ENCODE data around the gene HELZ2. TPM values are rescaled to one million over a fixed set of nuclear protein-coding genes. Genes with fewer than 3 reads are reported as not detected.

Gene HELZ2
- total RNA-seq, 2 donors from 2014 or later = 37.1 to 46.1 TPM

GRCh38 chr20:63566395-63567135 lies 7.5 kb downstream of the HELZ2 start:
- DNase-seq (ENCODE audit: low spot score) = no peak
- Histone ChIP-seq H3K27ac (no peak overlapping the region), H3K4me1 (replicated peaks) (no peaks in the 10 kb centered on the region), H3K36me3 (peaks cover 0 to 5% of the 10 kb centered on the region in 2 donors), H3K4me3 (no peak overlapping the region), H3K27me3 (replicated peaks; ENCODE audit: insufficient read depth) (no peaks in the 10 kb centered on the region), H3K9me3 (no peaks in the 10 kb centered on the region)
- 88% methylated on average over 45 of the region's 46 CpGs for WGBS
- intact Hi-C loops (cut with DNase I) = no loop called here
- TF ChIP-seq POLR2AphosphoS5 (IDR thresholded peaks at IDR 0.05) (no peak), POLR2A (IDR thresholded peaks at IDR 0.05) (no peak), CTCF (IDR thresholded peaks at IDR 0.05) (no peak)

DNA sequence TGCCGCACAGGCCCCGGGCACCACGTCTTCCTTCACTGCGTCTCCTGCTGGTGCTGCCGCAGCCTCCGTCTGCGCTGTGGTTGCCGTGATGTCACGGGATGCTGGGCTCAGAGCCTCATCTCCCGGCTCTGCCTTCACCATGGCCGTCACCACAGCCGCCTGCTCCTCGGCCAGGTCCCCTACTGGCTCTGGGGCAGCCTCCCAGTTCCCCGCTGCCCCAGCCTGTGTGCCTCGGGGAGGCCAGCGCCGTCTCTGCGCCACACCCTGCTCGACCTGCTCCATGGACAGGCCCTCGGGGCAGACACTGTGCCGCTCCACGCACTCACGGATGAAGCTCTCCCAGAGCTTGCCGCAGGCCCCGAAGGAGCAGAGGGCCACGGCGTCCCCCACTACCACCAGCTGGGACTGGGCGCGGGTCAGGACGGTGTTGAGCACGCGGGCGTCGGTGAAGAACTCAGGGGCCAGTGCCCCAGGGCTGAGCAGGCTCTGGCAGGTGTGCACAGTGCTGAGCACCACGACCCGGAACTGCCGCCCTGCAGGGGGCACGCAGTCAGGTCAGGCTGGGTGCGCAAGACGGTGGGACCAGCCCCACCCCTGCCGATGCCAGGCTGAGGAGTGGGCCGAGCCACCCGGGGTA lies 8.2 kb downstream of the HELZ2 start:
- intact Hi-C loops (cut with DNase I) = no loop called here
- Histone ChIP-seq H3K36me3 (peaks cover 0 to 5% of the 10 kb centered on the region in 2 donors), H3K27ac (no peak overlapping the region), H3K9me3 (no peaks in the 10 kb centered on the region), H3K4me1 (replicated peaks) (no peaks in the 10 kb centered on the region), H3K27me3 (replicated peaks; ENCODE audit: insufficient read depth) (no peaks in the 10 kb centered on the region), H3K4me3 (no peak overlapping the region)
- no peak for DNase-seq (ENCODE audit: low spot score)
- WGBS = 88% methylated on average over 42 of the region's 43 CpGs
- TF ChIP-seq POLR2AphosphoS5 (IDR thresholded peaks at IDR 0.05) (no peak), POLR2A (IDR thresholded peaks at IDR 0.05) (no peak), CTCF (IDR thresholded peaks at IDR 0.05) (no peak)

DNA sequence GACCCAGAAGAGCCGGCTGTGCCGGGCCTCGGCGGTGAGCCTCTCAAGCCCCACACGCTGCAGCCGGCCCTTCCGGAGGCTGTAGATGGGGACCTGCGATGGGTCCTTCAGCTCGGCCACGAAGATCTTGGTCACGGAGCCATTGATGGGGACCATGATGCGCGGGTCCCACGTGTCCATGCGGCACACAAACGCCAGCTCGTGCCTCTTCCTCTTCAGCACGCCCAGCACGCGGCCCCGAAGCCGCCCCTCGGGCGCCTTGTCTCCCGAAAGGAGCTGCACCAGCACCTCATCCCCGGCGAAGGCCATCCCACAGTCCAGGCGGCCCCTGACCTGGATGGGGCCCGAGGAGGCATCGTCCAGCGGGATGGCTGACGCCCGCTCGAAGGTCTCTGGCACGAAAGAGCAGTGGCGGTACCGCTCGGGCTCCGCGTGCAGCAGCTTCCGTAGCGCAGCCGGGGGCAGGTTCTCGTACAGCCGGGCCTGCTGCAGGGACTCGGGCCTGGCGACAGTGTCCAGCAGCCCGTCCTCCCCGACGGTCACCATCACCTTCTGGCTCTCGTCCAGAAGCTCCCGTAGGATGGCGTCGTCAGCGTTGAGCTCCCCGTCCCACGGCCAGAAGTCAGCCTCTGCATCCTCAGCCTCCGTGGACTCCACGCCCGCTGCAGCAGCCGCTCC lies 8.9 kb downstream of the HELZ2 start:
- 95% methylated on average over 60 of the region's 61 CpGs for WGBS
- Histone ChIP-seq H3K4me1 (replicated peaks) (no peaks in the 10 kb centered on the region), H3K27ac (no peak overlapping the region), H3K9me3 (no peaks in the 10 kb centered on the region), H3K4me3 (no peak overlapping the region), H3K36me3 (peaks cover 4 to 5% of the 10 kb centered on the region in 2 donors), H3K27me3 (replicated peaks; ENCODE audit: insufficient read depth) (no peaks in the 10 kb centered on the region)
- TF ChIP-seq POLR2AphosphoS5 (IDR thresholded peaks at IDR 0.05) (no peak), CTCF (IDR thresholded peaks at IDR 0.05) (no peak), POLR2A (IDR thresholded peaks at IDR 0.05) (no peak)
- no peak for DNase-seq (ENCODE audit: low spot score)
- intact Hi-C loops (cut with DNase I) = no loop called here

GRCh38 chr20:63564036-63564810 lies 9.8 kb downstream of the HELZ2 start:
- no peaks in the 10 kb centered on the region for H3K9me3 ChIP-seq
- 93% methylated on average over 62 of the region's 62 CpGs for WGBS
- no peak overlapping the region for H3K4me3 ChIP-seq
- H3K4me1 ChIP-seq (replicated peaks) = no peaks in the 10 kb centered on the region
- H3K36me3 ChIP-seq = peaks cover 4 to 5% of the 10 kb centered on the region in 2 donors
- TF ChIP-seq POLR2AphosphoS5 (IDR thresholded peaks at IDR 0.05) = no peak
- TF ChIP-seq CTCF (IDR thresholded peaks at IDR 0.05) = no peak
- TF ChIP-seq POLR2A (IDR thresholded peaks at IDR 0.05) = no peak
- H3K27ac ChIP-seq = no peak overlapping the region
- H3K27me3 ChIP-seq (replicated peaks; ENCODE audit: insufficient read depth) = no peaks in the 10 kb centered on the region
- DNase-seq (ENCODE audit: low spot score) = no peak
- intact Hi-C loops (cut with DNase I) = no loop called here
